Caco-2 (cell line): ENCODE measurements around the gene STK40. TPM values are rescaled to one million over a fixed set of nuclear protein-coding genes. Genes with fewer than 3 reads are reported as not detected.

Experiments
- BruUV-seq: library from RNA; stranded (reverse); fragments of 400-500 nt; replicated peaks from 2 replicates; lab custom pipeline; 2021; lab: Mats Ljungman, UMichigan
- CTCF ChIA-PET: fragments of 300-600 bp; sonication (Branson Sonifier 250); formaldehyde crosslinking; loops from one replicate; lab custom pipeline; 2022; ENCODE audit warnings: antibody characterized with exemption; lab: Charles Lee
- POLR2A ChIA-PET: fragments of 300-600 bp; sonication (Branson Sonifier 250); formaldehyde crosslinking; loops from one replicate; lab custom pipeline; 2022; ENCODE audit warnings: antibody characterized with exemption; lab: Charles Lee
- DNase-seq, 2 experiments: peaks; one replicate each; pipeline versions ENCODE4 v3.0.0 to v3.0.0-alpha.2; 2020 to 2022
- H3K27me3 ChIP-seq: replicated peaks from 2 replicates; pipeline ENCODE4 v1.6.0; 2011; ENCODE audit warnings: low read length; ENCODE audit not compliant: control insufficient read depth, insufficient read depth
- H3K36me3 ChIP-seq: 2 replicates; pipeline ENCODE4 v1.5.1; 2011; ENCODE audit warnings: low read length; ENCODE audit not compliant: control insufficient read depth, insufficient read depth
- H3K4me1 ChIP-seq: fragments of 250-450 bp; sonication (Bioruptor Pico); 2 replicates; pipeline ENCODE4 v1.5.1; 2020; ENCODE audit warnings: mild to moderate bottlenecking
- H3K4me3 ChIP-seq: 2 replicates; pipeline ENCODE4 v1.5.1; 2011; ENCODE audit warnings: low read depth, mild to moderate bottlenecking, control low read depth, low read length
- H3K9me3 ChIP-seq: fragments of 250-450 bp; sonication (Bioruptor Pico); 2 replicates; pipeline ENCODE4 v1.5.1; 2020; ENCODE audit warnings: mild to moderate bottlenecking, moderate library complexity
- H3K27ac Mint-ChIP-seq: one replicate; pipeline ENCODE4 v1.8.0; 2022; ENCODE audit warnings: mixed read lengths; ENCODE audit not compliant: unreplicated experiment
- H3K27me3 Mint-ChIP-seq: one replicate; pipeline ENCODE4 v1.8.0; 2022; ENCODE audit warnings: mixed read lengths; ENCODE audit not compliant: insufficient read depth, unreplicated experiment
- H3K36me3 Mint-ChIP-seq: one replicate; pipeline ENCODE4 v1.8.0; 2022; ENCODE audit warnings: mild to moderate bottlenecking, mixed read lengths; ENCODE audit not compliant: insufficient read depth, unreplicated experiment
- H3K4me1 Mint-ChIP-seq: one replicate; pipeline ENCODE4 v1.8.0; 2022; ENCODE audit warnings: low read depth, mixed read lengths; ENCODE audit not compliant: unreplicated experiment
- H3K4me3 Mint-ChIP-seq: one replicate; pipeline ENCODE4 v1.8.0; 2022; ENCODE audit warnings: mild to moderate bottlenecking, moderate library complexity, mixed read lengths; ENCODE audit not compliant: unreplicated experiment
- H3K9me3 Mint-ChIP-seq: one replicate; pipeline ENCODE4 v1.8.0; 2022; ENCODE audit warnings: mixed read lengths; ENCODE audit not compliant: unreplicated experiment
- CTCF ChIP-seq, 2 experiments: fragments of 200-600 bp in 1 of 2; IDR thresholded peaks; 1 replicate in 1 of 2; 2 replicates in 1 of 2; pipeline versions ENCODE4 v1.5.1 to v1.8.0; 2011 to 2022; ENCODE audit warnings: antibody characterized with exemption in 1 of 2, control low read depth in 1 of 2, inconsistent platforms in 1 of 2, low read depth in 1 of 2, low read length in 1 of 2, mild to moderate bottlenecking in 1 of 2, moderate library complexity in 1 of 2; ENCODE audit not compliant: insufficient read depth in 1 of 2, severe bottlenecking in 1 of 2, unreplicated experiment in 1 of 2
- intact Hi-C: fragments of 100-400 bp; cut with micrococcal nuclease; formaldehyde crosslinking; loops from one replicate; pipeline ENCODE4 v1.10.0; 2022; ENCODE audit not compliant: unreplicated experiment
- total RNA-seq: library from RNA; stranded (reverse); gene quantifications from 2 replicates; pipeline ENCODE4 v1.2.3, GENCODE V29; 2022

The STK40 gene
- total RNA-seq, 1 experiment from 2014 or later = 29.7 TPM

- no peaks in the 10 kb centered on the region for H3K36me3 Mint-ChIP-seq
- H3K4me1 ChIP-seq = no peaks in the 10 kb centered on the region
- no peaks in the 10 kb centered on the region for H3K4me1 Mint-ChIP-seq
- H3K4me3 ChIP-seq = no peak overlapping the region
- POLR2A ChIA-PET = interaction anchor here (1.1 kb wide), 1 partner anchor 33 kb away, joined by 3 read pairs; no protein-coding TSS in a partner anchor
- CTCF ChIA-PET = interaction anchor here (0.5 to 0.7 kb wide), 2 partner anchors 50 to 324 kb away, joined by 4 to 6 read pairs; no protein-coding TSS in a partner anchor
- no peak overlapping the region for H3K27ac Mint-ChIP-seq
- no peaks in the 10 kb centered on the region for H3K36me3 ChIP-seq
- BruUV-seq = no TSS peak
- H3K9me3 ChIP-seq = no peaks in the 10 kb centered on the region
- H3K27me3 ChIP-seq = no peaks in the 10 kb centered on the region
- intact Hi-C loops = no loop called here
- H3K4me3 Mint-ChIP-seq = no peak overlapping the region
- TF ChIP-seq CTCF (IDR thresholded peaks at IDR 0.05; ENCODE audit: insufficient read depth in 1 of 2, low read depth in 1 of 2, low read length in 1 of 2, severe bottlenecking in 1 of 2, unreplicated experiment in 1 of 2) = no peak
- peaks cover 8% of the 10 kb centered on the region for H3K9me3 Mint-ChIP-seq
- no peaks in the 10 kb centered on the region for H3K27me3 Mint-ChIP-seq
- DNase-seq = no peak
Observed at GRCh38 chr1:36419140-36419539, 33.4 kb upstream of the STK40 start.

GRCh38 chr1:36417931-36418330, 32.2 kb upstream of the STK40 start:
- H3K27ac Mint-ChIP-seq = no peak overlapping the region
- H3K9me3 Mint-ChIP-seq = peaks cover 8% of the 10 kb centered on the region
- BruUV-seq = no TSS peak
- POLR2A ChIA-PET = no interaction called here
- no peaks in the 10 kb centered on the region for H3K27me3 Mint-ChIP-seq
- no peaks in the 10 kb centered on the region for H3K36me3 Mint-ChIP-seq
- H3K4me3 Mint-ChIP-seq = no peak overlapping the region
- no peaks in the 10 kb centered on the region for H3K27me3 ChIP-seq
- no peaks in the 10 kb centered on the region for H3K4me1 Mint-ChIP-seq
- no peaks in the 10 kb centered on the region for H3K36me3 ChIP-seq
- no peaks in the 10 kb centered on the region for H3K9me3 ChIP-seq
- H3K4me3 ChIP-seq = no peak overlapping the region
- CTCF ChIA-PET = no interaction called here
- DNase-seq = no peak
- H3K4me1 ChIP-seq = no peaks in the 10 kb centered on the region
- no peak for TF ChIP-seq CTCF (IDR thresholded peaks at IDR 0.05; ENCODE audit: insufficient read depth in 1 of 2, low read depth in 1 of 2, low read length in 1 of 2, severe bottlenecking in 1 of 2, unreplicated experiment in 1 of 2)
- intact Hi-C loops = no loop called here

GRCh38 chr1:36415661-36416326, 30.1 kb upstream of the STK40 start:
- Histone ChIP-seq H3K9me3 (no peaks in the 10 kb centered on the region), H3K4me1 (no peaks in the 10 kb centered on the region), H3K36me3 (no peaks in the 10 kb centered on the region), H3K27me3 (no peaks in the 10 kb centered on the region), H3K4me3 (no peak overlapping the region)
- CTCF ChIA-PET = interaction anchor here (0.7 kb wide), 1 partner anchor 319 kb away, joined by 3 read pairs; no protein-coding TSS in a partner anchor
- no peak for TF ChIP-seq CTCF (IDR thresholded peaks at IDR 0.05; ENCODE audit: insufficient read depth in 1 of 2, low read depth in 1 of 2, low read length in 1 of 2, severe bottlenecking in 1 of 2, unreplicated experiment in 1 of 2)
- H3K27me3 Mint-ChIP-seq = no peaks in the 10 kb centered on the region
- H3K4me3 Mint-ChIP-seq = no peak overlapping the region
- no peak overlapping the region for H3K27ac Mint-ChIP-seq
- BruUV-seq = no TSS peak
- no peaks in the 10 kb centered on the region for H3K36me3 Mint-ChIP-seq
- peaks cover 17% of the 10 kb centered on the region for H3K9me3 Mint-ChIP-seq
- DNase-seq = no peak
- no peaks in the 10 kb centered on the region for H3K4me1 Mint-ChIP-seq
- POLR2A ChIA-PET = no interaction called here
- intact Hi-C loops = no loop called here
